T-helper 1 cell treated with Interleukin-12 subunit alpha and Interleukin-12 subunit beta and Interleukin-4 antibody, amounts not matched to agents 30 μg/mL and 1 μg/mL, for 36 hours (primary cell): ENCODE results near the gene TPX2.

Experiments used
- H3K27ac Mint-ChIP-seq: one replicate; pipeline ENCODE4 v1.8.0; 2021; ENCODE audit warnings: mild to moderate bottlenecking, mixed read lengths
- H3K27me3 Mint-ChIP-seq: one replicate; pipeline ENCODE4 v1.8.0; 2021; ENCODE audit warnings: low read depth, mixed read lengths
- H3K36me3 Mint-ChIP-seq: one replicate; pipeline ENCODE4 v1.8.0; 2021; ENCODE audit warnings: low read depth, mixed read lengths
- H3K4me1 Mint-ChIP-seq: one replicate; pipeline ENCODE4 v1.8.0; 2021; ENCODE audit warnings: low read depth, mixed read lengths
- H3K4me3 Mint-ChIP-seq: one replicate; pipeline ENCODE4 v1.8.0; 2021; ENCODE audit warnings: mild to moderate bottlenecking, moderate library complexity, mixed read lengths
- H3K9me3 Mint-ChIP-seq: one replicate; pipeline ENCODE4 v1.8.0; 2021; ENCODE audit warnings: mixed read lengths

TPX2 gene, protein sequence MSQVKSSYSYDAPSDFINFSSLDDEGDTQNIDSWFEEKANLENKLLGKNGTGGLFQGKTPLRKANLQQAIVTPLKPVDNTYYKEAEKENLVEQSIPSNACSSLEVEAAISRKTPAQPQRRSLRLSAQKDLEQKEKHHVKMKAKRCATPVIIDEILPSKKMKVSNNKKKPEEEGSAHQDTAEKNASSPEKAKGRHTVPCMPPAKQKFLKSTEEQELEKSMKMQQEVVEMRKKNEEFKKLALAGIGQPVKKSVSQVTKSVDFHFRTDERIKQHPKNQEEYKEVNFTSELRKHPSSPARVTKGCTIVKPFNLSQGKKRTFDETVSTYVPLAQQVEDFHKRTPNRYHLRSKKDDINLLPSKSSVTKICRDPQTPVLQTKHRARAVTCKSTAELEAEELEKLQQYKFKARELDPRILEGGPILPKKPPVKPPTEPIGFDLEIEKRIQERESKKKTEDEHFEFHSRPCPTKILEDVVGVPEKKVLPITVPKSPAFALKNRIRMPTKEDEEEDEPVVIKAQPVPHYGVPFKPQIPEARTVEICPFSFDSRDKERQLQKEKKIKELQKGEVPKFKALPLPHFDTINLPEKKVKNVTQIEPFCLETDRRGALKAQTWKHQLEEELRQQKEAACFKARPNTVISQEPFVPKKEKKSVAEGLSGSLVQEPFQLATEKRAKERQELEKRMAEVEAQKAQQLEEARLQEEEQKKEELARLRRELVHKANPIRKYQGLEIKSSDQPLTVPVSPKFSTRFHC

DNA sequence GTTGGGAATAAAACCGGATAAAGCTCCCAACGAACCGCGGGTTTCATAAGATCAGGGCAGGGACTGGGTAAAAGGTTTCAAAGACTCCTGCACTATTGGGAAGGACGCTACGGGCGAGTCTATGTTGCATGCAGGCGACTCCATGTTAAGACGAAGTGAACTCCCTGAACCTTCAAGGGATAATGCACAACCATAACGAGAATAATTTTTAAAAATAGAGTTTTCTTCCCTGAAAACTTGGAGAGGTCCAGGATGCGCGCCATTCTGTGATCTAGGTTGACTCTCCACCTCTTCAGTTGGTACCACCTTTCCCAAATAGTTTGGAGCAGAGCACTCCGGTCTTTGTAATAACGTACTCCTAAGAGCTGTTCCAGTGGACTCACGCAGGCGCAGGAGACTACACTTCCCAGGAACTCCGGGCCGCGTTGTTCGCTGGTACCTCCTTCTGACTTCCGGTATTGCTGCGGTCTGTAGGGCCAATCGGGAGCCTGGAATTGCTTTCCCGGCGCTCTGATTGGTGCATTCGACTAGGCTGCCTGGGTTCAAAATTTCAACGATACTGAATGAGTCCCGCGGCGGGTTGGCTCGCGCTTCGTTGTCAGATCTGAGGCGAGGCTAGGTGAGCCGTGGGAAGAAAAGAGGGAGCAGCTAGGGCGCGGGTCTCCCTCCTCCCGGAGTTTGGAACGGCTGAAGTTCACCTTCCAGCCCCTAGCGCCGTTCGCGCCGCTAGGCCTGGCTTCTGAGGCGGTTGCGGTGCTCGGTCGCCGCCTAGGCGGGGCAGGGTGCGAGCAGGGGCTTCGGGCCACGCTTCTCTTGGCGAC lies at the start of gene TPX2:
Gene TPX2, plus strand, starts transcription at position 562 of the 821 bp plus-strand sequence. CDS start 18,187 bp downstream, outside the sequence.
- Mint-ChIP-seq H3K27me3 (peaks cover 4% of the 10 kb centered on the region), H3K4me3 (no peak within 1 kb of the TSS), H3K27ac (no peak within 1 kb of the TSS), H3K36me3 (peaks cover 1% of the 10 kb centered on the region), H3K9me3 (no peaks in the 10 kb centered on the region), H3K4me1 (peaks cover 3% of the 10 kb centered on the region)

DNA sequence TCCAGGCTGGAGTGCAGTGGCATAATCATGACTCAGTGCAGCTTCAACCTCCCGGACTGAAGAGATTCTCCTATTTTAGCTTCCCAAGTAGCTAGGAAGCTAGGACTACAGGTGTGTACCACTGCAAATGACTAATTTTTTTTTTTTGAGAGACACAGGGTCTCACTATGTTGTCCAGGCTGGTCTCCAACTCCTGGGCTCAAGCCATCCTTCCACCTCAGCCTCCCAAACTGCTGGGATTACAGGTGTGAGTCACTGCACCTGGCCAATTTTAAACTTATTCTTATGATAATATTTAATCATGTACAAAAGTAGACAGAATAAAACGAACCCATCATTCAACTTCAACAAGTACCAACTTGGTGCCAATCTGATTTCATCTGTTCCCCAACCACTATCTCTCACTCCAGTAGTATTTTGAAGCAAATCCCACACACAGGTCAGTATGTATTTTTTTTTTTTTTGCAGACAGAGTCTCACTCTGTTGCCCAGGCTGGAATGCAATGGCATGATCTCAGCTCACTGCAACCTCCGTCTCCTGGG lies 48.9 kb upstream of the TPX2 start:
- H3K27me3 Mint-ChIP-seq, result no peaks in the 10 kb centered on the region
- H3K9me3 Mint-ChIP-seq, result no peaks in the 10 kb centered on the region
- peaks cover 42% of the 10 kb centered on the region for H3K36me3 Mint-ChIP-seq
- no peak overlapping the region for H3K4me3 Mint-ChIP-seq
- peak overlapping the region; percentile 65 for H3K27ac Mint-ChIP-seq
- peaks cover 70% of the 10 kb centered on the region for H3K4me1 Mint-ChIP-seq

DNA sequence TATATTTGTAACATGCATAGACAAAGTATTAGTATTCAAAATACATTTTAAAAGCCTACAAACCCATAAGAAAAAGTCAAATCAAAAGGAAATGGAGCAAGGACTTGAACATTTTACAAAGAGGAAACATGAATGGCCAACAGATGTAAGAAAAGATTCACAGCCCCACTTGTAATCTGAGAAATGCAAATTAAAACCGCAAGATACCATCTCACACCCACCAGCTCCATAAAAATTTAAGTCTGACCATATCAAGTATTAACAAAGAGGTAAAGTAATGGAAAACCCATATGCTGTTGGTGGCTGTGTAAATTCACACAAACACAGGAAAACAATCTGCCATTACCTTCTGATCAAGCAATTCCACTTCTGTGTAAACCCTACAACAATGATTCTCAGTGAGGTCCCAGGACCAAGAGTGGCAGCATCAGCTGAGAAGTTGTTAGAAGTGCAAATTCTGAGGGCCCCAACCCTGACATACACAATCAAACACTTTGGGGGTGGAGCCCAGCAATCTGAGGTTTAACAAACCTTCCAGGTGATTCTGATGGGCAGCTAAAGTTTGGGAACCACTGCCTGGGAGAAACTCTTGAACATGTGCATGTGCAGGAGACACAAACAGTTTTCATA lies 47.3 kb upstream of the TPX2 start:
- no peaks in the 10 kb centered on the region for H3K27me3 Mint-ChIP-seq
- peak overlapping the region; percentile 73 for H3K27ac Mint-ChIP-seq
- H3K4me1 Mint-ChIP-seq, result peaks cover 64% of the 10 kb centered on the region
- H3K4me3 Mint-ChIP-seq, result peak overlapping the region; percentile 17
- H3K9me3 Mint-ChIP-seq, result no peaks in the 10 kb centered on the region
- H3K36me3 Mint-ChIP-seq, result peaks cover 43% of the 10 kb centered on the region

DNA sequence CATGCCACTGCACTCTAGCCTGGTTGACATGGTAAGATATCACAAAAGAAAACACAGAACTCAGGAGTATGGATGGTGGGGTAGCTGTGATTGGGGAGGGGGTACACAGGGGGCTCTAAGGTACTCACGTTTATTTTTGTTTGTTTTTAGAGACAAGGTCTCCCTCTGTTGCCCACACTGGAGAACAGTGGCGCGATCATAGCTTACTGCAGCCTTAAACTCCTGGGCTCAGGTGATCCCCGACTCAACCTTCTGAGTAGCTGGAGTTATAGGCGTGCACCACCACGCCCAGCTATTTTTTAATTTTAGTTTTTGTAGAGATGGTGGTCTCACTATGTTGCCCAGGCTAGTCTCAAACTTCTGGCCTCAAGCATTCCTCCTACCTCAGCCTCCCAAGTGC lies 45.7 kb upstream of the TPX2 start:
- H3K27me3 Mint-ChIP-seq, result no peaks in the 10 kb centered on the region
- no peak overlapping the region for H3K4me3 Mint-ChIP-seq
- H3K36me3 Mint-ChIP-seq, result peaks cover 39% of the 10 kb centered on the region
- H3K4me1 Mint-ChIP-seq, result peaks cover 60% of the 10 kb centered on the region
- H3K27ac Mint-ChIP-seq, result peak overlapping the region; percentile 15
- no peaks in the 10 kb centered on the region for H3K9me3 Mint-ChIP-seq

DNA sequence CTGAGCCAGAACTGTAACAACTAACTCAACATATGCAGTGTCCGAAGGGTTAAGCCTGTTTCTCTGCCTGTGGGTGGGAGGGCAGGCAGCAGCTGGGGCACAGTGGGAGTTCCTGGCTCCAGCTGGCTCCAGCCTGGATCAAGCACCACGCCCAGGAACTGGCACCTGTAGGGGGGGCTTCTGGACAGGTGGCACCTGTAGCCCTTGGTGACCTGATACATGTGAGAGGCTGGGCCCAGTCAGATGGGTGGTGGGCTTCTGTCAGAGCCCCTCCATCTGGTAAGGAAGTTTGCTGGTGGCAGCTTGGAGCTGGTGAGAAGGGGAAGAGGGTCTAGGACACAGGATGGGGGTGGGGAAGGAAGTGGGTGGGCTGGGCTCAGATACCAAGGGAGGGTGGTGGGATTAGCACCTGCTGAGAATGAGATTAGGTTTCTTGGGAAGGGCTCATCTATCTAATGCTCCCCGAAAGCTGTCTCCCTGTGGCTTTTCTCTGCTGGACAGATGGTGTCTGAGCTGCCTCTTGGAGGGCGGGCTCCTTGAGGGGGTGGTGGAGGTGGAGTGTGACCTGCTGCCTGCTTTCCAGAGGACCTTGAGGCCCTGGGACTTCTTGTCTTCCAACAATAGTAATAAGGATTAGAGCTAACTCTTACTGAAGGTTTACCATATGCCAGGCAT lies 45.0 kb upstream of the TPX2 start:
- Mint-ChIP-seq H3K4me1 (peaks cover 61% of the 10 kb centered on the region), H3K27ac (peak overlapping the region; percentile 84), H3K4me3 (no peak overlapping the region), H3K36me3 (peaks cover 39% of the 10 kb centered on the region), H3K27me3 (no peaks in the 10 kb centered on the region), H3K9me3 (no peaks in the 10 kb centered on the region)

DNA sequence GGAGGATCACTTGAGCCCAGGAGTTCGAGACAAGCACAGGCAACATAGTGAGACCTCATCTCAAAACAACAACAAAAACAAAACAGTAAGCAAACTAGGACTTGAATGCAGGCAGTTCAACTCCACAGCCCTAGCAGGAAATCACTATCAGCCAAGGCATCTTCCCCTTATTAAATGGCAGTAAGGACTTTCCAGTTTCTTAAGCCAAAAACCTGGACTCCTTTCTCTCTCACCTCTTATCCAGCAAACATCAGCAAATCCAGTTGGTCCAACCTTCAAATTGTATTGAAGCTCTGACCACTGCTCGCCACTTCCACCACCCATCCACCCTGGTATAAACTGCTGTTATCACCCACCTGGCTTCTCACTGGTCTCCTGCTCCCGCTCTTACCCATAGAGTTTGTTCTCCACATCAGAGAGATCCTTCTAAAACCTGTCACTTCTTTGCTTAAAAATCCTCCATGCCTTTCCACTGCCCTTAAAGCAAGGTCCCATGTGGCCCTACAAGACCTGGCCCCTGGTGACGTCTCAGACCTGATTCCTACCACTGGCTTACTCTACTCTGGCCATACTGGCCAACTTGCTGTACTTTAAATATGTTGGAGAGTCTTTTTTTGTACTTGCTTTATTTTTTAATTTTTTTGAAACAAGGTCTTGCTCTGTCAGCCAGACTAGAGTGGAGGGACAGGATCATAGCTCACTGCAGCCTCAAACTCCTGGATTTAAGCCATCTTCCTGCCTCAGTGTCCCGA lies 44.1 kb upstream of the TPX2 start:
- Mint-ChIP-seq H3K27ac (peak overlapping the region; percentile 84), H3K27me3 (no peaks in the 10 kb centered on the region), H3K4me3 (peak overlapping the region; percentile 61), H3K4me1 (peaks cover 66% of the 10 kb centered on the region), H3K9me3 (no peaks in the 10 kb centered on the region), H3K36me3 (peaks cover 45% of the 10 kb centered on the region)

DNA sequence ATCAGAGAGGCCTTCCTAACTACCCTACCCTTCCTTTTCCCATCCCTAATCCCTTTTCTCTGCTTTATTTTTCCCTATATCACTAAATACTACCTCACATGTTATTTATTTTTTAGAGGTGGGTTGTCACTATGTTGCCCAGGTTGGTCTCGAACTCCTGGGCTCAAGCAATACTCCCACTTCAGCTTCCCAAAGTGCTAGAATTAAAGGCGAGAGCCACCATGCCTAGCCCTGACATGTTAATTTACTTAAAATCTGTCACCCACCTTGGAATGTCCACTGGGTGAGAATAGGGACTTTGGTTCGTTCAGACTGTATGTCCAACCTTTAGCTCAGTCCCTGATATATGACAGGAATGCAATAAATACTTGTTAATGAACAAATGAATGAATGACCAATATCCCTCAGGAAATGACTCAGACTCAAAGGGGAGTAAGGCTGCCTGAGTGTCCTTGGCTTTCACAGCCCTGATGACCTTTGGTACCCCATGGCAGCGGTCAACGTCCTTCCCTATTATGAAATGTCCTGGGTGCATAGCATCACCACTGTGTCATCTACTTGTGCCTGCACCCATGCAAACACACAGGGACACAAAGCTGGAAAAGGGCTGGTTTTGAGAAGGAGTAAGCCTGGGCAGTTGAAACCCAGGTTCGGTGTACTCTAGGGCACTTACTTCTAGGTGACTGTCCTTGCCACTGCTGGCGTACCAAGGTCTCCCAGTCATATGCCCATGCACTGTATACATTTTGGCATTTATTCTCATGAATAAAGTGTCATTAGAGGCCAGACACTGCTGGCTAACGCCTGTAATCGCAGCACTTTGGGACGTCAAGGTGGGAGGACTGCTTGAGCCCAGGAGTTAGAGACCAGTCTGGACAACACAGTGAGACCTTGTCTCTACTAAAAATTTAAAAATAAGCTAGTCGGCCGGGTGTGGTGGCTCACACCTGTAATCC lies 43.0 kb upstream of the TPX2 start:
- Mint-ChIP-seq H3K27me3 (no peaks in the 10 kb centered on the region), H3K4me1 (peaks cover 71% of the 10 kb centered on the region), H3K9me3 (no peaks in the 10 kb centered on the region), H3K36me3 (peaks cover 50% of the 10 kb centered on the region), H3K27ac (peak overlapping the region; percentile 84), H3K4me3 (no peak overlapping the region)

DNA sequence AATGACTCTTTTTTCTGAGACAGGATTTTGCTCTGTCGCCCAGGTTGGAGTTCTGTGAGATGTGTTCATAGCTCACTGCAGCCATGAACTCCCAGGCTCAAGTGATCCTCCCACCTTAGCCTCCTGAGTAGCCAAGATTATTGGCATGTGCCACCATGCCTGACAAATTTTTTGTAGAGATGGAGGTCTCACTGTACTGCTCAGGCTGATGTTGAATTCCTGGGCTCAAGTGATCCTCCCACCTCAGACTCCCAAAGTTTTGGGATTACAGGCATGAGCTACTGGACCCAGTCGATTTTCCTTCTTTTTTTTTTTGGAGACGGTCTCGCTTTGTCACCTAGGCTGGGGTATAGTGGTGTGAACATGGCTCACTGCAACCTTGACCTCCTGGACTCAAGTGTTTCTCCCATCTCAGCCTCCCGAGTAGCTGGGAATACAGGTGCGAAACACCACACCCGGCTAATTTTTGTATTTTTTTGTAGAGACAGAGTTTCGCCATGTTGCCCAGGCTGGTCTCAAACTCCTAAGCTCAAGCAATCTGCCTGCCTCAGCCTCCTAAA lies 40.8 kb upstream of the TPX2 start:
- no peaks in the 10 kb centered on the region for H3K27me3 Mint-ChIP-seq
- no peaks in the 10 kb centered on the region for H3K9me3 Mint-ChIP-seq
- H3K4me1 Mint-ChIP-seq, result peaks cover 65% of the 10 kb centered on the region
- peaks cover 48% of the 10 kb centered on the region for H3K36me3 Mint-ChIP-seq
- H3K27ac Mint-ChIP-seq, result peak overlapping the region; percentile 94
- H3K4me3 Mint-ChIP-seq, result peak overlapping the region; percentile 70

DNA sequence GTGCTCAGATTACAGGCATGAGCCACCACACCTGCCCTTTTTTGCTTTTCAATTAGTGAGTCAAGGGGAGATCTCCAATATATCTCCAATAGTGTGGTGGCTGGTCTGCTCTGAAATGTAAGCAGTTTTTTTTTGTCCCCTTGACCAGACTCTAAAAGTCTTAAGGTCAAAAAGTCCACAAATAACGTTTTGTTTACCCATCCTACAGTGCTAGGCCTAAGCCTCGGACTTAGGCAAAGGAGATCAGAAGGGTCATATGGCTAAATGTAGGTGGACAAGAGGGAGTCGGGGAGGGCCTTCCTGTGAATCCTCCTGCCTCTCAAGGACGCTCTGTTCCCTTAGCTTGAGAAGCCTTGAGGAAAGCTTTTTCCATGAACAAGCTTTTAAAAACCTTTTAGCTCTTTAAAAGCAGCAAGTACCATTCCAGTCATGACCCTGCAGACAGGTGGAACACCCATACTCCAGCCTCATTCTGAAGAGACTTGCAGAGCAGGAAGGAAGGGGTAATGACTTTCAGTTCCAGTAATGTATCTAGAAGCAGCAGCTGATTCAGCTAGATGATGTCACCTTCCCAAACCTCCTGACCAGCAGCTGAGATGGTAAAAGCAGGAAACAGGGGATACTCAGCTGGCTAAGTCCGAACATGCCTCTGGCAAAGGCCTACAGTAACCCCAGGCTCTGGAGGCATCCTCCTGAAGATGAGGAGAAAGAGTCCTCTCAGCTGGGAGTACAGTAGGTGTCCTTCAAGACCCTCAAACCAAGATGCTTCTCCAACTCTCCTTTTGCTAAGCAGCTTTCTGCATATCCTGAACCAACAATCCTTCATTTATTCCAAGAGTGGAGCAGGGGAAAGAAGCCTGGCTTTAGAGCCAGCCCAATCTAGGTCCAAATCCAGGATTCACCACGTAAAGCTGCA lies 40.0 kb upstream of the TPX2 start:
- no peaks in the 10 kb centered on the region for H3K9me3 Mint-ChIP-seq
- peaks cover 58% of the 10 kb centered on the region for H3K4me1 Mint-ChIP-seq
- no peaks in the 10 kb centered on the region for H3K27me3 Mint-ChIP-seq
- peak overlapping the region; percentile 70 for H3K4me3 Mint-ChIP-seq
- peaks cover 48% of the 10 kb centered on the region for H3K36me3 Mint-ChIP-seq
- H3K27ac Mint-ChIP-seq, result peak overlapping the region; percentile 94

DNA sequence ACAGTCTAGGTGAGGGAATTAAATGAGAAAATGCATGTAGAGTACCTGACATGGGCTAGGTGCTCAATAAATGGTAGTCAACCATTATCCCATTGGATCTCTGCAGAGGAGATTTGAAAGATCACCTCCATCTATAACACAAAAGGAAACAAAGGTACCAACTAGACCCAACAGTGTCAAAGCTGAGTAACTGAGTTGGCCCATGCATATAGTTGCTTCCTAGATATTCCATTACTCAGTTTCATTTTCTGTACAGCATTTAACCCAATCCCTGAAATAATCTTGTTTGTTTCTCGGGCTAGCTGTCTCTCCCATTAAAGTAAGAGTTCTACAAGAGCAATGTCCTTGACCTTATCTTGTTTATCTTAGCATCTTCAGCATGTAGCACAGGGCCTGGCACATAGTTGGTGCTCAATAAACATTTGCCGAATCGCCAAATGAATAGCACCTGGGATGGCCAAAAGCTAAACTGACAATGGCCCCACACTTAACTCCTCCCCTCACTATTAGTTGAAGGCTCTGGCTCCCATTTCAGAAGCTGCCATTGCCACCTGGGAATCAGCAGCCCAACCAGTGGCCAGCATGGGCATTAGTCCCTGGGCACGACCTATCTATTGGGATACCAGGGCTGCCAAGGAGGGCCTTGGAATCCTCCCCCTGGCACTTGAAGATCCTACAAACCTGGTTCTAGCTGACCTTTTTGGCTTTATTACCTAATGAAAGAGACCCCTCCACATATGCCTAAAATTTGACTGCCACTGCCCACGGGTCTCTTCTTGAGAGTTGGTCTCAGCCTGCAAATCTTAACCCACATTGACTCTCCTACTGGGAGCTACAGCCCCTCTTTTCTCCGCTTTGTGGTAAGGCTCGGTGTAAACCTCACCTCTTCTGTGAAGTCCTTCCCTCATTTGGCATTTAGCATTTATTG lies 39.0 kb upstream of the TPX2 start:
- Mint-ChIP-seq H3K4me3 (peak overlapping the region; percentile 70), H3K9me3 (no peaks in the 10 kb centered on the region), H3K4me1 (peaks cover 57% of the 10 kb centered on the region), H3K27me3 (no peaks in the 10 kb centered on the region), H3K36me3 (peaks cover 56% of the 10 kb centered on the region), H3K27ac (peak overlapping the region; percentile 94)
